Endothelial cell of umbilical vein (primary cell): ENCODE measurements around the gene TACR1. TPM values are rescaled to one million over a fixed set of nuclear protein-coding genes. Genes with fewer than 3 reads are reported as not detected.

Experiments
- BruUV-seq: library from RNA; stranded (reverse); fragments of 400-500 nt; replicated peaks from 2 replicates; lab custom pipeline; 2021; lab: Mats Ljungman, UMichigan
- CTCF ChIA-PET: fragments of 300-600, 350-600 bp; sonication (Branson Sonifier 250); formaldehyde crosslinking; loops from one replicate; lab custom pipeline; 2021; ENCODE audit warnings: antibody characterized with exemption, inconsistent platforms; lab: Charles Lee
- POLR2A ChIA-PET: fragments of 300-600, 350-600 bp; sonication (Branson Sonifier 250); formaldehyde crosslinking; loops from one replicate; lab custom pipeline; 2021; ENCODE audit warnings: antibody characterized with exemption, inconsistent platforms; lab: Charles Lee
- DNase-seq: peaks from one replicate; pipeline ENCODE4 v3.0.0-alpha.2; 2011; ENCODE audit warnings: low read depth, low spot score
- FAIRE-seq: peaks from 2 replicates; lab custom pipeline; 2011; peaks lifted over from hg19 to GRCh38; lab: Jason Lieb, UNC
- H2AFZ ChIP-seq: 2 replicates; pipeline ENCODE4 v1.6.0; 2012; ENCODE audit warnings: low read depth, low read length, control low read depth, inconsistent platforms
- H3K27ac ChIP-seq: 2 replicates; pipeline ENCODE4 v1.5.1; 2011; ENCODE audit warnings: low read depth, mild to moderate bottlenecking, control low read depth, low read length, moderate library complexity; ENCODE audit not compliant: insufficient read depth
- H3K27me3 ChIP-seq, 2 experiments: 2 replicates each; pipeline versions ENCODE4 v1.6.0 to v1.6.1; 2011; ENCODE audit warnings: low read length in 2 of 2, mixed read lengths in 1 of 2; ENCODE audit not compliant: control insufficient read depth in 2 of 2, insufficient read depth in 2 of 2
- H3K36me3 ChIP-seq, 2 experiments: 2 replicates in 1 of 2; 3 replicates in 1 of 2; pipeline ENCODE4 v1.5.1; 2011; ENCODE audit warnings: low read length in 2 of 2, mild to moderate bottlenecking in 1 of 2, moderate library complexity in 1 of 2; ENCODE audit not compliant: control insufficient read depth in 2 of 2, insufficient read depth in 2 of 2; ENCODE audit errors: extremely low read depth in 1 of 2
- H3K4me1 ChIP-seq: 3 replicates; pipeline ENCODE4 v1.5.1; 2011; ENCODE audit warnings: mild to moderate bottlenecking, low read length; ENCODE audit not compliant: control insufficient read depth, insufficient read depth; ENCODE audit errors: extremely low read depth
- H3K4me2 ChIP-seq: 2 replicates; pipeline ENCODE4 v1.6.1; 2011; ENCODE audit warnings: low read length, control low read depth, mixed read lengths; ENCODE audit not compliant: insufficient read depth
- H3K4me3 ChIP-seq, 3 experiments: fragments of 200-600 bp in 1 of 3; sonication (generic), shearing (Covaris generic) in 1 of 3; replicated peaks in 1 of 3; 2 replicates each; pipeline ENCODE4 v1.5.1; 2011 to 2016; ENCODE audit warnings: control low read depth in 3 of 3, low read length in 3 of 3, mild to moderate bottlenecking in 2 of 3, inconsistent platforms in 1 of 3, low read depth in 1 of 3, moderate library complexity in 1 of 3; ENCODE audit not compliant: insufficient read depth in 1 of 3
- H3K79me2 ChIP-seq: 2 replicates; pipeline ENCODE4 v1.6.0; 2012; ENCODE audit warnings: low read length, inconsistent platforms; ENCODE audit not compliant: control insufficient read depth, insufficient read depth
- H3K9ac ChIP-seq: replicated peaks from 2 replicates; pipeline ENCODE3; 2011; ENCODE audit warnings: low read length, control low read depth; ENCODE audit not compliant: insufficient read depth; ENCODE audit errors: extremely low read depth
- H3K9me1 ChIP-seq: replicated peaks from 3 replicates; pipeline ENCODE4 v1.6.0; 2011; ENCODE audit warnings: mild to moderate bottlenecking, low read length; ENCODE audit not compliant: control insufficient read depth, insufficient read depth; ENCODE audit errors: extremely low read depth
- H3K9me3 ChIP-seq: replicated peaks from 2 replicates; pipeline ENCODE4 v1.5.1; 2012; ENCODE audit warnings: low read length, inconsistent platforms; ENCODE audit not compliant: control insufficient read depth, insufficient read depth
- H4K20me1 ChIP-seq: replicated peaks from 2 replicates; pipeline ENCODE3; 2011; ENCODE audit warnings: mild to moderate bottlenecking, low read length; ENCODE audit not compliant: control insufficient read depth, insufficient read depth; ENCODE audit errors: extremely low read depth
- EZH2 ChIP-seq: IDR thresholded peaks from 2 replicates; pipeline ENCODE4 v1.6.1; 2012; ENCODE audit warnings: borderline replicate concordance, low read depth, mild to moderate bottlenecking, moderate library complexity, low read length, inconsistent platforms; ENCODE audit not compliant: severe bottlenecking
- FOS ChIP-seq: IDR thresholded peaks from 2 replicates; pipeline ENCODE4 v1.6.1; 2011; ENCODE audit warnings: mild to moderate bottlenecking, low read length, moderate library complexity, borderline replicate concordance; ENCODE audit not compliant: insufficient read depth
- GATA2 ChIP-seq: IDR thresholded peaks from 2 replicates; pipeline ENCODE4 v1.7.0; 2011; ENCODE audit warnings: low read depth, mild to moderate bottlenecking, moderate library complexity, mixed read lengths, low read length; ENCODE audit not compliant: insufficient read length, insufficient read depth
- JUN ChIP-seq: IDR thresholded peaks from 2 replicates; pipeline ENCODE4 v1.6.1; 2011; ENCODE audit warnings: borderline replicate concordance, low read depth; ENCODE audit not compliant: insufficient read length, insufficient read depth
- MYC ChIP-seq: IDR thresholded peaks from one replicate; pipeline ENCODE4 v1.6.1; 2011; ENCODE audit warnings: mild to moderate bottlenecking, low read depth, low read length
- POLR2A ChIP-seq: IDR thresholded peaks from 2 replicates; pipeline ENCODE4 v1.6.1; 2012; ENCODE audit warnings: low read depth, mild to moderate bottlenecking, control low read depth, low read length
- POLR2AphosphoS5 ChIP-seq: IDR thresholded peaks from 2 replicates; pipeline ENCODE4 v1.6.1; 2012; ENCODE audit warnings: low read depth, mild to moderate bottlenecking, control low read depth, low read length, moderate library complexity; ENCODE audit not compliant: insufficient read depth
- dilution Hi-C: fragments of 300-500 bp; cut with MboI; formaldehyde crosslinking; loops from one replicate; pipeline ENCODE4 v1.15.0; 2019; ENCODE audit warnings: low sequenced_read_pairs; ENCODE audit not compliant: extremely low pct_ligation_motif_present
- intact Hi-C: fragments of 100-400 bp; cut with micrococcal nuclease; formaldehyde crosslinking; loops from one replicate; pipeline ENCODE4 v1.10.0; 2022
- polyA plus RNA-seq, 4 experiments: library from polyadenylated mRNA; depleted of rRNA in 3 of 4; stranded (reverse) in 3 of 4; unstranded in 1 of 4; fragments of >200 nt; gene quantifications; 2 replicates each; pipeline versions ENCODE4 v1.2.1 to v1.2.3, GENCODE V29; 2011 to 2012; ENCODE audit warnings: missing spikeins in 1 of 4
- total RNA-seq: library from RNA; stranded (reverse); gene quantifications from 2 replicates; pipeline ENCODE4 v1.2.3, GENCODE V29; 2021
- TF ChIP-seq, protein P1 (sequence below): IDR thresholded peaks from 2 replicates; pipeline ENCODE4 v1.6.1; 2011; ENCODE audit not compliant: insufficient read depth, insufficient read length
- TF ChIP-seq, protein P2 (sequence below), 2 donors: IDR thresholded peaks; 1 replicate in 1 of 2; 2 replicates in 1 of 2; pipeline ENCODE4 v1.5.1; 2011; ENCODE audit warnings: low read length in 2 of 2, mild to moderate bottlenecking in 2 of 2, moderate library complexity in 2 of 2, control low read depth in 1 of 2, inconsistent platforms in 1 of 2, low read depth in 1 of 2; ENCODE audit not compliant: insufficient read depth in 1 of 2; ENCODE audit errors: extremely low read depth in 1 of 2

Gene TACR1
- total and polyA plus RNA-seq, 2 donors (not counting 3 experiments of a cell fraction or from before 2014, with no cell fraction given): not detected

DNA sequence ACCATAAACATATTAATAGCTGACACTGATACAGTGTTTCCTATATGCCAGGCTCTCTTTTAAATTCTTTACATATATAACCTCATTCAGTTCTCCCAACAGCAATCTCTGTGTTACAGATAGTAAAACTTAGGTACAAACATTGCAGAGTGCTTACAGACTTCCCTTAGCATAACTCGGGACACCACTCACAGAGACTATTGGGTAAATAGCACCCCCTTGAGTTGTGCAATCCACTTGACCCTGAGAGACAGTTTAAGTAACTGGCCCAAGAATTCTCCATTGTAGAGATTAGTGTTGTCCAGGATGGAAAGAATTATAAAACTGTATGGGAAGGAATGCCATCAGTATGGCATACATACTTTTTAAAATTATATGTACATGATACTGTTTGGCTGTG lies 130.8 kb downstream of the TACR1 start:
- H3K9me3 ChIP-seq: no peaks in the 10 kb centered on the region
- H3K27me3 ChIP-seq: no peaks in the 10 kb centered on the region
- H3K27ac ChIP-seq: no peak overlapping the region
- H3K4me2 ChIP-seq: no peak overlapping the region
- no TSS peak for BruUV-seq
- FAIRE-seq (no peak), DNase-seq (no peak)
- no peaks in the 10 kb centered on the region for H3K36me3 ChIP-seq
- no peak overlapping the region for H3K9ac ChIP-seq
- H4K20me1 ChIP-seq: no peaks in the 10 kb centered on the region
- no peak overlapping the region for H2AFZ ChIP-seq
- dilution Hi-C loops (no loop called here), intact Hi-C loops (no loop called here)
- H3K9me1 ChIP-seq: no peaks in the 10 kb centered on the region
- no peak overlapping the region for H3K4me3 ChIP-seq
- H3K79me2 ChIP-seq: no peaks in the 10 kb centered on the region
- TF ChIP-seq MYC (no peak), POLR2A (no peak), FOS (no peak), POLR2AphosphoS5 (no peak), EZH2 (no peak), GATA2 (no peak), JUN (no peak)
- TF ChIP-seq, protein P1, sequence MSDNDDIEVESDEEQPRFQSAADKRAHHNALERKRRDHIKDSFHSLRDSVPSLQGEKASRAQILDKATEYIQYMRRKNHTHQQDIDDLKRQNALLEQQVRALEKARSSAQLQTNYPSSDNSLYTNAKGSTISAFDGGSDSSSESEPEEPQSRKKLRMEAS: no peak
- TF ChIP-seq, protein P2, sequence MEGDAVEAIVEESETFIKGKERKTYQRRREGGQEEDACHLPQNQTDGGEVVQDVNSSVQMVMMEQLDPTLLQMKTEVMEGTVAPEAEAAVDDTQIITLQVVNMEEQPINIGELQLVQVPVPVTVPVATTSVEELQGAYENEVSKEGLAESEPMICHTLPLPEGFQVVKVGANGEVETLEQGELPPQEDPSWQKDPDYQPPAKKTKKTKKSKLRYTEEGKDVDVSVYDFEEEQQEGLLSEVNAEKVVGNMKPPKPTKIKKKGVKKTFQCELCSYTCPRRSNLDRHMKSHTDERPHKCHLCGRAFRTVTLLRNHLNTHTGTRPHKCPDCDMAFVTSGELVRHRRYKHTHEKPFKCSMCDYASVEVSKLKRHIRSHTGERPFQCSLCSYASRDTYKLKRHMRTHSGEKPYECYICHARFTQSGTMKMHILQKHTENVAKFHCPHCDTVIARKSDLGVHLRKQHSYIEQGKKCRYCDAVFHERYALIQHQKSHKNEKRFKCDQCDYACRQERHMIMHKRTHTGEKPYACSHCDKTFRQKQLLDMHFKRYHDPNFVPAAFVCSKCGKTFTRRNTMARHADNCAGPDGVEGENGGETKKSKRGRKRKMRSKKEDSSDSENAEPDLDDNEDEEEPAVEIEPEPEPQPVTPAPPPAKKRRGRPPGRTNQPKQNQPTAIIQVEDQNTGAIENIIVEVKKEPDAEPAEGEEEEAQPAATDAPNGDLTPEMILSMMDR (IDR thresholded peaks at IDR 0.05; ENCODE audit: extremely low read depth in 1 of 2, insufficient read depth in 1 of 2, low read depth in 1 of 2, low read length in 2 of 2): no peak
- ChIA-PET CTCF (no interaction called here), POLR2A (no interaction called here)
- H3K4me1 ChIP-seq: no peaks in the 10 kb centered on the region
